Endothelial cell of umbilical vein (primary cell): ENCODE data around the gene PWWP2A. TPM values are rescaled to one million over a fixed set of nuclear protein-coding genes. Genes with fewer than 3 reads are reported as not detected.
"Not testable (repeated sequence)": the region's sequence is repeated elsewhere in the genome, so short reads cannot be mapped to it uniquely, and the experiment has no call there.

Experiments
- BruUV-seq: library from RNA; stranded (reverse); fragments of 400-500 nt; replicated peaks from 2 replicates; lab custom pipeline; 2021; lab: Mats Ljungman, UMichigan
- CTCF ChIA-PET: fragments of 300-600, 350-600 bp; sonication (Branson Sonifier 250); formaldehyde crosslinking; loops from one replicate; lab custom pipeline; 2021; ENCODE audit warnings: antibody characterized with exemption, inconsistent platforms; lab: Charles Lee
- POLR2A ChIA-PET: fragments of 300-600, 350-600 bp; sonication (Branson Sonifier 250); formaldehyde crosslinking; loops from one replicate; lab custom pipeline; 2021; ENCODE audit warnings: antibody characterized with exemption, inconsistent platforms; lab: Charles Lee
- DNase-seq: peaks from one replicate; pipeline ENCODE4 v3.0.0-alpha.2; 2011; ENCODE audit warnings: low read depth, low spot score
- FAIRE-seq: peaks from 2 replicates; lab custom pipeline; 2011; peaks lifted over from hg19 to GRCh38; lab: Jason Lieb, UNC
- H2AFZ ChIP-seq: 2 replicates; pipeline ENCODE4 v1.6.0; 2012; ENCODE audit warnings: low read depth, low read length, control low read depth, inconsistent platforms
- H3K27ac ChIP-seq: 2 replicates; pipeline ENCODE4 v1.5.1; 2011; ENCODE audit warnings: low read depth, mild to moderate bottlenecking, control low read depth, low read length, moderate library complexity; ENCODE audit not compliant: insufficient read depth
- H3K27me3 ChIP-seq, 2 experiments: 2 replicates each; pipeline versions ENCODE4 v1.6.0 to v1.6.1; 2011; ENCODE audit warnings: low read length in 2 of 2, mixed read lengths in 1 of 2; ENCODE audit not compliant: control insufficient read depth in 2 of 2, insufficient read depth in 2 of 2
- H3K36me3 ChIP-seq, 2 experiments: 2 replicates in 1 of 2; 3 replicates in 1 of 2; pipeline ENCODE4 v1.5.1; 2011; ENCODE audit warnings: low read length in 2 of 2, mild to moderate bottlenecking in 1 of 2, moderate library complexity in 1 of 2; ENCODE audit not compliant: control insufficient read depth in 2 of 2, insufficient read depth in 2 of 2; ENCODE audit errors: extremely low read depth in 1 of 2
- H3K4me1 ChIP-seq: 3 replicates; pipeline ENCODE4 v1.5.1; 2011; ENCODE audit warnings: mild to moderate bottlenecking, low read length; ENCODE audit not compliant: control insufficient read depth, insufficient read depth; ENCODE audit errors: extremely low read depth
- H3K4me2 ChIP-seq: 2 replicates; pipeline ENCODE4 v1.6.1; 2011; ENCODE audit warnings: low read length, control low read depth, mixed read lengths; ENCODE audit not compliant: insufficient read depth
- H3K4me3 ChIP-seq, 3 experiments: fragments of 200-600 bp in 1 of 3; sonication (generic), shearing (Covaris generic) in 1 of 3; replicated peaks in 1 of 3; 2 replicates each; pipeline ENCODE4 v1.5.1; 2011 to 2016; ENCODE audit warnings: control low read depth in 3 of 3, low read length in 3 of 3, mild to moderate bottlenecking in 2 of 3, inconsistent platforms in 1 of 3, low read depth in 1 of 3, moderate library complexity in 1 of 3; ENCODE audit not compliant: insufficient read depth in 1 of 3
- H3K79me2 ChIP-seq: 2 replicates; pipeline ENCODE4 v1.6.0; 2012; ENCODE audit warnings: low read length, inconsistent platforms; ENCODE audit not compliant: control insufficient read depth, insufficient read depth
- H3K9ac ChIP-seq: replicated peaks from 2 replicates; pipeline ENCODE3; 2011; ENCODE audit warnings: low read length, control low read depth; ENCODE audit not compliant: insufficient read depth; ENCODE audit errors: extremely low read depth
- H3K9me1 ChIP-seq: replicated peaks from 3 replicates; pipeline ENCODE4 v1.6.0; 2011; ENCODE audit warnings: mild to moderate bottlenecking, low read length; ENCODE audit not compliant: control insufficient read depth, insufficient read depth; ENCODE audit errors: extremely low read depth
- H3K9me3 ChIP-seq: replicated peaks from 2 replicates; pipeline ENCODE4 v1.5.1; 2012; ENCODE audit warnings: low read length, inconsistent platforms; ENCODE audit not compliant: control insufficient read depth, insufficient read depth
- H4K20me1 ChIP-seq: replicated peaks from 2 replicates; pipeline ENCODE3; 2011; ENCODE audit warnings: mild to moderate bottlenecking, low read length; ENCODE audit not compliant: control insufficient read depth, insufficient read depth; ENCODE audit errors: extremely low read depth
- EZH2 ChIP-seq: IDR thresholded peaks from 2 replicates; pipeline ENCODE4 v1.6.1; 2012; ENCODE audit warnings: borderline replicate concordance, low read depth, mild to moderate bottlenecking, moderate library complexity, low read length, inconsistent platforms; ENCODE audit not compliant: severe bottlenecking
- FOS ChIP-seq: IDR thresholded peaks from 2 replicates; pipeline ENCODE4 v1.6.1; 2011; ENCODE audit warnings: mild to moderate bottlenecking, low read length, moderate library complexity, borderline replicate concordance; ENCODE audit not compliant: insufficient read depth
- GATA2 ChIP-seq: IDR thresholded peaks from 2 replicates; pipeline ENCODE4 v1.7.0; 2011; ENCODE audit warnings: low read depth, mild to moderate bottlenecking, moderate library complexity, mixed read lengths, low read length; ENCODE audit not compliant: insufficient read length, insufficient read depth
- JUN ChIP-seq: IDR thresholded peaks from 2 replicates; pipeline ENCODE4 v1.6.1; 2011; ENCODE audit warnings: borderline replicate concordance, low read depth; ENCODE audit not compliant: insufficient read length, insufficient read depth
- MAX ChIP-seq: IDR thresholded peaks from 2 replicates; pipeline ENCODE4 v1.6.1; 2011; ENCODE audit not compliant: insufficient read depth, insufficient read length
- MYC ChIP-seq: IDR thresholded peaks from one replicate; pipeline ENCODE4 v1.6.1; 2011; ENCODE audit warnings: mild to moderate bottlenecking, low read depth, low read length
- POLR2A ChIP-seq: IDR thresholded peaks from 2 replicates; pipeline ENCODE4 v1.6.1; 2012; ENCODE audit warnings: low read depth, mild to moderate bottlenecking, control low read depth, low read length
- POLR2AphosphoS5 ChIP-seq: IDR thresholded peaks from 2 replicates; pipeline ENCODE4 v1.6.1; 2012; ENCODE audit warnings: low read depth, mild to moderate bottlenecking, control low read depth, low read length, moderate library complexity; ENCODE audit not compliant: insufficient read depth
- dilution Hi-C: fragments of 300-500 bp; cut with MboI; formaldehyde crosslinking; loops from one replicate; pipeline ENCODE4 v1.15.0; 2019; ENCODE audit warnings: low sequenced_read_pairs; ENCODE audit not compliant: extremely low pct_ligation_motif_present
- intact Hi-C: fragments of 100-400 bp; cut with micrococcal nuclease; formaldehyde crosslinking; loops from one replicate; pipeline ENCODE4 v1.10.0; 2022
- polyA plus RNA-seq, 4 experiments: library from polyadenylated mRNA; depleted of rRNA in 3 of 4; stranded (reverse) in 3 of 4; unstranded in 1 of 4; fragments of >200 nt; gene quantifications; 2 replicates each; pipeline versions ENCODE4 v1.2.1 to v1.2.3, GENCODE V29; 2011 to 2012; ENCODE audit warnings: missing spikeins in 1 of 4
- total RNA-seq: library from RNA; stranded (reverse); gene quantifications from 2 replicates; pipeline ENCODE4 v1.2.3, GENCODE V29; 2021
- TF ChIP-seq, protein P1 (sequence below), 2 donors: IDR thresholded peaks; 1 replicate in 1 of 2; 2 replicates in 1 of 2; pipeline ENCODE4 v1.5.1; 2011; ENCODE audit warnings: low read length in 2 of 2, mild to moderate bottlenecking in 2 of 2, moderate library complexity in 2 of 2, control low read depth in 1 of 2, inconsistent platforms in 1 of 2, low read depth in 1 of 2; ENCODE audit not compliant: insufficient read depth in 1 of 2; ENCODE audit errors: extremely low read depth in 1 of 2

PWWP2A gene
- total and polyA plus RNA-seq, 2 donors (not counting 3 experiments of a cell fraction or from before 2014, with no cell fraction given) = 4.6 to 19.3 TPM

DNA sequence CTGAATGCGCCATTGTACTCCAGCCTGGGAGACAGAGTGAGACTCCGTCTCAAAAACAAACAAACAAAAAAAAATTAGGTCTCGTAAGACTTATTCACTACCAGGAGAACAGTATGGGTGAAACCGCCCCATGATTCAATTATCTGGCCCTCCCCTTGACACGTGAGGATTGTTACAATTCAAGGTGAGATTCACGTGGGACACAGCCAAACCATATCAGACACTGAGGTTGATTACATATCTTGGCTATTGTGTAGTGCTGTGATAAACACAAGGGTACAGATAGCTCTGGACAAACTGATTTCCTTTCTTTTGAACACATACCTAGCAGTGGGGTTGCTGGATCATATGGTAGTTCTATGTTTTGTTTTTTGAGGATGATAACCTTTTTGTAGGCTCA lies 42.4 kb upstream of the PWWP2A start:
- BruUV-seq = no TSS peak
- DNase-seq (no peak), FAIRE-seq (no peak)
- dilution Hi-C loops = no loop called here
- H3K36me3 ChIP-seq = no peaks in the 10 kb centered on the region
- no peak overlapping the region for H3K9ac ChIP-seq
- H4K20me1 ChIP-seq = no peaks in the 10 kb centered on the region
- no peaks in the 10 kb centered on the region for H3K27me3 ChIP-seq
- no peak overlapping the region for H3K4me3 ChIP-seq
- H3K4me2 ChIP-seq = no peak overlapping the region
- CTCF ChIA-PET = interaction anchor here (1.5 kb wide), 1 partner anchor 140 kb away, joined by 3 read pairs; no protein-coding TSS in a partner anchor
- H3K79me2 ChIP-seq = no peaks in the 10 kb centered on the region
- intact Hi-C loops = loop anchor here (10.0 kb wide), 1 partner anchor 1767 kb away; no protein-coding TSS in a partner anchor
- H2AFZ ChIP-seq = no peak overlapping the region
- H3K27ac ChIP-seq = no peak overlapping the region
- no peaks in the 10 kb centered on the region for H3K9me3 ChIP-seq
- TF ChIP-seq JUN (no peak), MAX (no peak), EZH2 (no peak), FOS (no peak), GATA2 (no peak), POLR2AphosphoS5 (no peak), MYC (no peak), POLR2A (no peak)
- TF ChIP-seq, protein P1, sequence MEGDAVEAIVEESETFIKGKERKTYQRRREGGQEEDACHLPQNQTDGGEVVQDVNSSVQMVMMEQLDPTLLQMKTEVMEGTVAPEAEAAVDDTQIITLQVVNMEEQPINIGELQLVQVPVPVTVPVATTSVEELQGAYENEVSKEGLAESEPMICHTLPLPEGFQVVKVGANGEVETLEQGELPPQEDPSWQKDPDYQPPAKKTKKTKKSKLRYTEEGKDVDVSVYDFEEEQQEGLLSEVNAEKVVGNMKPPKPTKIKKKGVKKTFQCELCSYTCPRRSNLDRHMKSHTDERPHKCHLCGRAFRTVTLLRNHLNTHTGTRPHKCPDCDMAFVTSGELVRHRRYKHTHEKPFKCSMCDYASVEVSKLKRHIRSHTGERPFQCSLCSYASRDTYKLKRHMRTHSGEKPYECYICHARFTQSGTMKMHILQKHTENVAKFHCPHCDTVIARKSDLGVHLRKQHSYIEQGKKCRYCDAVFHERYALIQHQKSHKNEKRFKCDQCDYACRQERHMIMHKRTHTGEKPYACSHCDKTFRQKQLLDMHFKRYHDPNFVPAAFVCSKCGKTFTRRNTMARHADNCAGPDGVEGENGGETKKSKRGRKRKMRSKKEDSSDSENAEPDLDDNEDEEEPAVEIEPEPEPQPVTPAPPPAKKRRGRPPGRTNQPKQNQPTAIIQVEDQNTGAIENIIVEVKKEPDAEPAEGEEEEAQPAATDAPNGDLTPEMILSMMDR (IDR thresholded peaks at IDR 0.05; ENCODE audit: extremely low read depth in 1 of 2, insufficient read depth in 1 of 2, low read depth in 1 of 2, low read length in 2 of 2) = no peak
- POLR2A ChIA-PET = interaction anchor here (0.5 kb wide), 1 partner anchor 50 kb away, joined by 3 read pairs; no protein-coding TSS in a partner anchor
- no peaks in the 10 kb centered on the region for H3K9me1 ChIP-seq
- peaks cover 26% of the 10 kb centered on the region for H3K4me1 ChIP-seq

- H3K4me2 ChIP-seq, H3K36me3 ChIP-seq, H3K79me2 ChIP-seq, dilution Hi-C loops, H3K9ac ChIP-seq, DNase-seq, H2AFZ ChIP-seq, H3K27me3 ChIP-seq, H3K9me3 ChIP-seq, H3K4me3 ChIP-seq, FAIRE-seq, BruUV-seq, H4K20me1 ChIP-seq, H3K9me1 ChIP-seq, H3K27ac ChIP-seq: not testable (repeated sequence)
- intact Hi-C loops = loop anchor here (10.0 kb wide), 1 partner anchor 1766 kb away; no protein-coding TSS in a partner anchor
- CTCF ChIA-PET = interaction anchor here (0.7 to 1.5 kb wide), 3 partner anchors 139 to 1081 kb away, joined by 3 to 5 read pairs (median 4); no protein-coding TSS in a partner anchor
- POLR2A ChIA-PET = interaction anchor here (0.5 to 0.8 kb wide), 2 partner anchors 49 to 240 kb away, joined by 3 to 5 read pairs; no protein-coding TSS in a partner anchor
- H3K4me1 ChIP-seq = peaks cover 19% of the 10 kb centered on the region
Observed at GRCh38 chr5:160160875-160161274, 41.6 kb upstream of the PWWP2A start.
